ENCODE results near the gene MED27. TPM values are rescaled to one million over a fixed set of nuclear protein-coding genes. Genes with fewer than 3 reads are reported as not detected.

MED27 gene
- total and polyA plus RNA-seq, 2 donors (not counting 1 experiment from before 2014, with no cell fraction given): 13.4 to 44.7 TPM

GRCh38 chr9:132003319-132003704 is 76.4 kb downstream of the MED27 start:
- Histone ChIP-seq H3K79me2 (ENCODE audit: control insufficient read depth, insufficient read depth, low read length) (peaks cover 2% of the 10 kb centered on the region), H3K27me3 (ENCODE audit: control insufficient read depth, insufficient read depth, low read length) (no peaks in the 10 kb centered on the region), H4K20me1 (ENCODE audit: control insufficient read depth, extremely low read depth, insufficient read depth, low read length) (no peaks in the 10 kb centered on the region), H3K4me1 (ENCODE audit: control insufficient read depth, extremely low read depth, insufficient read depth, low read length) (peaks cover 6% of the 10 kb centered on the region), H2AFZ (ENCODE audit: low read length) (no peak overlapping the region), H3K9me3 (ENCODE audit: control insufficient read depth, insufficient read depth, low read depth, low read length) (no peaks in the 10 kb centered on the region), H3K4me2 (ENCODE audit: extremely low read depth, insufficient read depth, low read length) (no peak overlapping the region), H3K9ac (ENCODE audit: insufficient read depth, low read length) (no peak overlapping the region), H3K27ac (ENCODE audit: insufficient read depth, low read length) (no peak overlapping the region), H3K4me3 (replicated peaks in 1 of 4; ENCODE audit: control extremely low read depth in 1 of 4, insufficient read depth in 1 of 4, low read depth in 3 of 4, low read length in 4 of 4) (no peak overlapping the region), H3K36me3 (ENCODE audit: control insufficient read depth, insufficient read depth, low read length) (no peaks in the 10 kb centered on the region)
- DNase-seq (ENCODE audit: low read depth in 2 of 2): no peak
- TF ChIP-seq EZH2 (IDR thresholded peaks at IDR 0.05; ENCODE audit: low read length, missing control alignments) (no peak), CTCF (conservative IDR thresholded peaks at IDR 0.05 in 1 of 2, IDR thresholded peaks at IDR 0.05 in 1 of 2; ENCODE audit: low read depth in 1 of 2, low read length in 2 of 2) (no peak)

GRCh38 chr9:132002643-132003318 is 76.9 kb downstream of the MED27 start:
- peak in 1 of 2 donors; percentile 46 for DNase-seq (ENCODE audit: low read depth in 2 of 2)
- no peak overlapping the region for H2AFZ ChIP-seq (ENCODE audit: low read length)
- no peak overlapping the region for H3K4me3 ChIP-seq (replicated peaks in 1 of 4; ENCODE audit: control extremely low read depth in 1 of 4, insufficient read depth in 1 of 4, low read depth in 3 of 4, low read length in 4 of 4)
- TF ChIP-seq EZH2 (IDR thresholded peaks at IDR 0.05; ENCODE audit: low read length, missing control alignments) (no peak), CTCF (conservative IDR thresholded peaks at IDR 0.05 in 1 of 2, IDR thresholded peaks at IDR 0.05 in 1 of 2; ENCODE audit: low read depth in 1 of 2, low read length in 2 of 2) (no peak)
- no peaks in the 10 kb centered on the region for H4K20me1 ChIP-seq (ENCODE audit: control insufficient read depth, extremely low read depth, insufficient read depth, low read length)
- H3K9ac ChIP-seq (ENCODE audit: insufficient read depth, low read length): no peak overlapping the region
- H3K4me1 ChIP-seq (ENCODE audit: control insufficient read depth, extremely low read depth, insufficient read depth, low read length): peaks cover 5% of the 10 kb centered on the region
- H3K9me3 ChIP-seq (ENCODE audit: control insufficient read depth, insufficient read depth, low read depth, low read length): no peaks in the 10 kb centered on the region
- peaks cover 2% of the 10 kb centered on the region for H3K79me2 ChIP-seq (ENCODE audit: control insufficient read depth, insufficient read depth, low read length)
- H3K27ac ChIP-seq (ENCODE audit: insufficient read depth, low read length): no peak overlapping the region
- no peaks in the 10 kb centered on the region for H3K27me3 ChIP-seq (ENCODE audit: control insufficient read depth, insufficient read depth, low read length)
- H3K36me3 ChIP-seq (ENCODE audit: control insufficient read depth, insufficient read depth, low read length): no peaks in the 10 kb centered on the region
- H3K4me2 ChIP-seq (ENCODE audit: extremely low read depth, insufficient read depth, low read length): no peak overlapping the region

GRCh38 chr9:132001567-132001966 is 78.1 kb downstream of the MED27 start:
- no peak overlapping the region for H3K4me3 ChIP-seq (replicated peaks in 1 of 4; ENCODE audit: control extremely low read depth in 1 of 4, insufficient read depth in 1 of 4, low read depth in 3 of 4, low read length in 4 of 4)
- TF ChIP-seq CTCF (conservative IDR thresholded peaks at IDR 0.05 in 1 of 2, IDR thresholded peaks at IDR 0.05 in 1 of 2; ENCODE audit: low read depth in 1 of 2, low read length in 2 of 2) (no peak), EZH2 (IDR thresholded peaks at IDR 0.05; ENCODE audit: low read length, missing control alignments) (no peak)
- peaks cover 4% of the 10 kb centered on the region for H3K79me2 ChIP-seq (ENCODE audit: control insufficient read depth, insufficient read depth, low read length)
- no peaks in the 10 kb centered on the region for H3K27me3 ChIP-seq (ENCODE audit: control insufficient read depth, insufficient read depth, low read length)
- no peaks in the 10 kb centered on the region for H3K36me3 ChIP-seq (ENCODE audit: control insufficient read depth, insufficient read depth, low read length)
- no peak overlapping the region for H3K9ac ChIP-seq (ENCODE audit: insufficient read depth, low read length)
- H3K4me1 ChIP-seq (ENCODE audit: control insufficient read depth, extremely low read depth, insufficient read depth, low read length): peaks cover 9% of the 10 kb centered on the region
- H2AFZ ChIP-seq (ENCODE audit: low read length): no peak overlapping the region
- DNase-seq (ENCODE audit: low read depth in 2 of 2): peak in 1 of 2 donors; percentile 36
- no peak overlapping the region for H3K27ac ChIP-seq (ENCODE audit: insufficient read depth, low read length)
- no peaks in the 10 kb centered on the region for H3K9me3 ChIP-seq (ENCODE audit: control insufficient read depth, insufficient read depth, low read depth, low read length)
- H4K20me1 ChIP-seq (ENCODE audit: control insufficient read depth, extremely low read depth, insufficient read depth, low read length): no peaks in the 10 kb centered on the region
- no peak overlapping the region for H3K4me2 ChIP-seq (ENCODE audit: extremely low read depth, insufficient read depth, low read length)
